HEK293 (cell line): ENCODE data around the gene ASF1A.

ENCODE experiments used
- CTCF ChIA-PET: fragments of 350-600 bp; formaldehyde crosslinking; extraction: SDS; loops from one replicate; lab custom pipeline; 2021; ENCODE audit warnings: antibody characterized with exemption; lab: Yijun Ruan, JAX
- POLR2A ChIA-PET: fragments of 300-600 bp; formaldehyde crosslinking; extraction: SDS; loops from one replicate; lab custom pipeline; 2020; ENCODE audit warnings: antibody characterized with exemption, inconsistent platforms; lab: Yijun Ruan, JAX
- H3K27ac ChIP-seq: fragments of 200-500 bp; sonication (Bioruptor generic); 2 replicates; pipeline ENCODE4 v1.5.1; 2014; ENCODE audit warnings: low read depth, low read length, control low read depth, inconsistent platforms; ENCODE audit errors: extremely low read depth
- H3K36me3 ChIP-seq, 2 experiments: fragments of 200-500 bp in 1 of 2; sonication (Bioruptor generic) in 1 of 2; 1 replicate in 1 of 2; 2 replicates in 1 of 2; pipeline ENCODE4 v1.5.1; 2014 to 2017; ENCODE audit warnings: inconsistent platforms in 2 of 2, low read length in 2 of 2; ENCODE audit not compliant: control insufficient read depth in 2 of 2, insufficient read depth in 1 of 2
- H3K4me1 ChIP-seq: fragments of 200-500 bp; sonication (Bioruptor generic); 2 replicates; pipeline ENCODE4 v1.5.1; 2014; ENCODE audit warnings: mild to moderate bottlenecking, low read length, inconsistent platforms; ENCODE audit not compliant: control insufficient read depth, insufficient read depth
- H3K4me3 ChIP-seq: 2 replicates; pipeline ENCODE4 v1.5.1; 2011; ENCODE audit warnings: low read depth, mild to moderate bottlenecking, control low read depth, low read length, moderate library complexity
- H3K9me3 ChIP-seq: fragments of 200-500 bp; sonication (Bioruptor generic); 2 replicates; pipeline ENCODE4 v1.5.1; 2014; ENCODE audit warnings: low read depth, low read length, inconsistent platforms; ENCODE audit not compliant: control insufficient read depth, insufficient read depth
- HOXD13 ChIP-seq: sonication (generic); formaldehyde crosslinking; IDR thresholded peaks from 2 replicates; pipeline ENCODE4 v1.8.0; 2022; ENCODE audit warnings: missing genetic modification reagents, borderline replicate concordance
- SETDB1 ChIP-seq: IDR thresholded peaks from one replicate; pipeline ENCODE4 v1.6.1; 2017; ENCODE audit warnings: mild to moderate bottlenecking, low read length, moderate library complexity, mixed read lengths; ENCODE audit not compliant: insufficient read length
- SP2 ChIP-seq: fragments of 450-650 bp; formaldehyde crosslinking; IDR thresholded peaks from 2 replicates; pipeline ENCODE4 v1.5.1; 2016; ENCODE audit warnings: missing biosample characterization, missing genetic modification characterization
- SP3 ChIP-seq: fragments of 450-650 bp; formaldehyde crosslinking; IDR thresholded peaks from 2 replicates; pipeline ENCODE4 v1.5.1; 2016; ENCODE audit warnings: missing biosample characterization, missing genetic modification characterization
- TRIM28 ChIP-seq: IDR thresholded peaks from 2 replicates; pipeline ENCODE4 v1.6.1; 2011; ENCODE audit warnings: low read length, control low read depth, borderline replicate concordance
- ZBTB1 ChIP-seq: fragments of 450-650 bp; formaldehyde crosslinking; IDR thresholded peaks from 2 replicates; pipeline ENCODE4 v1.5.1; 2016; ENCODE audit warnings: missing biosample characterization, missing genetic modification characterization
- ZBTB11 ChIP-seq: fragments of 450-650 bp; formaldehyde crosslinking; conservative IDR thresholded peaks from 2 replicates; pipeline ENCODE4 v1.5.1; 2016; ENCODE audit warnings: low read depth, missing biosample characterization, missing genetic modification characterization
- ZIC2 ChIP-seq: fragments of 450-650 bp; formaldehyde crosslinking; IDR thresholded peaks from 2 replicates; pipeline ENCODE4 v1.5.1; 2016; ENCODE audit warnings: missing biosample characterization, missing genetic modification characterization
- ZNF114 ChIP-seq: fragments of 450-650 bp; formaldehyde crosslinking; IDR thresholded peaks from 2 replicates; pipeline ENCODE4 v1.5.0; 2017; ENCODE audit warnings: missing biosample characterization, missing genetic modification characterization
- ZNF132 ChIP-seq: fragments of 450-650 bp; formaldehyde crosslinking; IDR thresholded peaks from 2 replicates; pipeline ENCODE4 v1.5.1; 2017; ENCODE audit warnings: missing biosample characterization, missing genetic modification characterization, borderline replicate concordance
- ZNF248 ChIP-seq: fragments of 450-650 bp; formaldehyde crosslinking; IDR thresholded peaks from 2 replicates; pipeline ENCODE4 v1.5.1; 2017; ENCODE audit warnings: missing biosample characterization, missing genetic modification characterization
- ZNF26 ChIP-seq: fragments of 450-650 bp; formaldehyde crosslinking; IDR thresholded peaks from 2 replicates; pipeline ENCODE4 v1.5.1; 2016; ENCODE audit warnings: missing biosample characterization, missing genetic modification characterization
- ZNF292 ChIP-seq: fragments of 450-650 bp; formaldehyde crosslinking; IDR thresholded peaks from 2 replicates; pipeline ENCODE4 v1.5.1; 2016; ENCODE audit warnings: low read depth, missing biosample characterization, missing genetic modification characterization, borderline replicate concordance
- ZNF341 ChIP-seq: fragments of 450-650 bp; formaldehyde crosslinking; IDR thresholded peaks from 2 replicates; pipeline ENCODE4; 2016; ENCODE audit warnings: low read depth, missing biosample characterization, missing genetic modification characterization
- ZNF549 ChIP-seq: fragments of 450-650 bp; IDR thresholded peaks from 2 replicates; pipeline ENCODE4 v1.5.1; 2018; ENCODE audit warnings: missing biosample characterization, missing genetic modification characterization, mild to moderate bottlenecking, inconsistent platforms, moderate library complexity
- ZNF560 ChIP-seq: fragments of 450-650 bp; formaldehyde crosslinking; IDR thresholded peaks from 2 replicates; pipeline ENCODE4 v1.5.1; 2017; ENCODE audit warnings: missing biosample characterization, missing genetic modification characterization, borderline replicate concordance
- ZNF610 ChIP-seq: fragments of 450-650 bp; formaldehyde crosslinking; IDR thresholded peaks from 2 replicates; pipeline ENCODE4 v1.5.1; 2016; ENCODE audit warnings: missing biosample characterization, missing genetic modification characterization, borderline replicate concordance
- ZNF621 ChIP-seq: fragments of 450-650 bp; formaldehyde crosslinking; IDR thresholded peaks from 2 replicates; pipeline ENCODE4 v1.5.1; 2017; ENCODE audit warnings: missing biosample characterization, missing genetic modification characterization
- ZNF670 ChIP-seq: fragments of 450-650 bp; formaldehyde crosslinking; IDR thresholded peaks from 2 replicates; pipeline ENCODE4 v1.5.1; 2016; ENCODE audit warnings: missing biosample characterization, missing genetic modification characterization, low read depth
- ZNF777 ChIP-seq: fragments of 450-650 bp; formaldehyde crosslinking; IDR thresholded peaks from 2 replicates; pipeline ENCODE4 v1.5.1; 2017; ENCODE audit warnings: missing biosample characterization, missing genetic modification characterization, borderline replicate concordance
- ZSCAN18 ChIP-seq: fragments of 450-650 bp; formaldehyde crosslinking; IDR thresholded peaks from 2 replicates; pipeline ENCODE4 v1.5.1; 2016; ENCODE audit warnings: missing biosample characterization, missing genetic modification characterization
- ZXDB ChIP-seq: fragments of 450-650 bp; formaldehyde crosslinking; IDR thresholded peaks from 2 replicates; pipeline ENCODE4 v1.5.1; 2016; ENCODE audit warnings: missing biosample characterization, missing genetic modification characterization

ASF1A gene

GRCh38 chr6:118860880-118861279, 33.1 kb upstream of the ASF1A start:
- H3K27ac ChIP-seq = no peak overlapping the region
- peaks cover 0 to 12% of the 10 kb centered on the region in 2 experiments; a peak in 1 of 3 replicates for H3K36me3 ChIP-seq
- ChIA-PET CTCF (interaction anchor here (0.5 to 0.6 kb wide), 2 partner anchors 28 to 168 kb away, joined by 3 to 4 read pairs; no protein-coding TSS in a partner anchor), POLR2A (no interaction called here)
- no peaks in the 10 kb centered on the region for H3K9me3 ChIP-seq
- no peak overlapping the region for H3K4me3 ChIP-seq
- no peak for TF ChIP-seq ZIC2
- no peak for TF ChIP-seq SETDB1
- TF ChIP-seq ZBTB11 = no peak
- no peak for TF ChIP-seq ZNF621 (tag by site-specific recombination)
- TF ChIP-seq TRIM28 = no peak
- TF ChIP-seq ZBTB1 (tag by site-specific recombination) = no peak
- TF ChIP-seq ZNF292 = no peak
- no peak for TF ChIP-seq ZNF670
- TF ChIP-seq ZNF132 (tag by site-specific recombination) = no peak
- no peak for TF ChIP-seq ZNF560 (tag by site-specific recombination)
- TF ChIP-seq ZNF777 (tag by site-specific recombination) = no peak
- TF ChIP-seq SP2 = no peak
- no peak for TF ChIP-seq ZNF248 (tag by site-specific recombination)
- H3K4me1 ChIP-seq = no peaks in the 10 kb centered on the region

- Histone ChIP-seq H3K27ac (no peak overlapping the region), H3K36me3 (peaks cover 0 to 12% of the 10 kb centered on the region in 2 experiments; a peak in 1 of 3 replicates), H3K4me1 (no peaks in the 10 kb centered on the region), H3K9me3 (no peaks in the 10 kb centered on the region), H3K4me3 (no peak overlapping the region)
- CTCF ChIA-PET = no interaction called here
- POLR2A ChIA-PET = no interaction called here
- TF ChIP-seq ZNF610 (tag by site-specific recombination) (peak; percentile 97), ZNF549 (tag by site-specific recombination) (no peak), ZNF341 (no peak)
Measured at GRCh38 chr6:118862443-118862842, 31.5 kb upstream of the ASF1A start.

GRCh38 chr6:118864341-118865099, 29.4 kb upstream of the ASF1A start:
- CTCF ChIA-PET = interaction anchor here (0.5 kb wide), 1 partner anchor 20 kb away, joined by 3 read pairs; no protein-coding TSS in a partner anchor
- H3K27ac ChIP-seq = no peak overlapping the region
- TF ChIP-seq SP3 (tag by site-specific recombination) (no peak), ZNF26 (tag by site-specific recombination) (no peak), HOXD13 (no peak), ZNF114 (tag by site-specific recombination) (no peak), ZSCAN18 (no peak), ZXDB (tag by site-specific recombination) (no peak)
- TF ChIP-seq, all 188 proteins: peak for 0
- Histone ChIP-seq H3K9me3 (no peaks in the 10 kb centered on the region), H3K4me3 (no peak overlapping the region), H3K36me3 (peaks cover 0 to 12% of the 10 kb centered on the region in 2 experiments; a peak in 1 of 3 replicates), H3K4me1 (no peaks in the 10 kb centered on the region)
- POLR2A ChIA-PET = interaction anchor here (0.6 to 0.8 kb wide), 2 partner anchors 133 to 157 kb away, joined by 3 to 9 read pairs; no protein-coding TSS in a partner anchor
